PFSK-1 (cell line): ENCODE results near the gene NLK.

Source experiments
- POLR2AphosphoS5 ChIP-seq: IDR thresholded peaks from 2 replicates; pipeline ENCODE4 v1.6.1; 2012; ENCODE audit warnings: low read depth, mild to moderate bottlenecking, control low read depth, low read length, moderate library complexity
- REST ChIP-seq, 2 experiments: IDR thresholded peaks; 2 replicates each; pipeline versions ENCODE4 v1.6.1 to v1.8.0; 2011 to 2012; ENCODE audit warnings: low read depth in 2 of 2, low read length in 2 of 2, control low read depth in 1 of 2, inconsistent platforms in 1 of 2, mild to moderate bottlenecking in 1 of 2, moderate library complexity in 1 of 2; ENCODE audit not compliant: insufficient read depth in 1 of 2
- SIN3A ChIP-seq: IDR thresholded peaks from 2 replicates; pipeline ENCODE4 v1.6.1; 2012; ENCODE audit warnings: mild to moderate bottlenecking, low read length, moderate library complexity, borderline replicate concordance; ENCODE audit not compliant: insufficient read depth
- TAF1 ChIP-seq: IDR thresholded peaks from 2 replicates; pipeline ENCODE4 v1.6.1; 2012; ENCODE audit warnings: low read length, control low read depth, borderline replicate concordance; ENCODE audit not compliant: insufficient read depth

GRCh38 chr17:28191018-28191417 is 148.5 kb downstream of the NLK start:
- no peak for TF ChIP-seq POLR2AphosphoS5
- no peak for TF ChIP-seq SIN3A
- TF ChIP-seq REST (IDR thresholded peaks at IDR 0.05; ENCODE audit: insufficient read depth in 1 of 2, low read depth in 2 of 2, low read length in 2 of 2): no peak
- no peak for TF ChIP-seq TAF1
